HEK293 (cell line): ENCODE results near the gene KMO.

ENCODE experiments used
- CTCF ChIA-PET: fragments of 350-600 bp; formaldehyde crosslinking; extraction: SDS; loops from one replicate; lab custom pipeline; 2021; ENCODE audit warnings: antibody characterized with exemption; lab: Yijun Ruan, JAX
- POLR2A ChIA-PET: fragments of 300-600 bp; formaldehyde crosslinking; extraction: SDS; loops from one replicate; lab custom pipeline; 2020; ENCODE audit warnings: antibody characterized with exemption, inconsistent platforms; lab: Yijun Ruan, JAX
- H3K27ac ChIP-seq: fragments of 200-500 bp; sonication (Bioruptor generic); 2 replicates; pipeline ENCODE4 v1.5.1; 2014; ENCODE audit warnings: low read depth, low read length, control low read depth, inconsistent platforms; ENCODE audit errors: extremely low read depth
- H3K36me3 ChIP-seq, 2 experiments: fragments of 200-500 bp in 1 of 2; sonication (Bioruptor generic) in 1 of 2; 1 replicate in 1 of 2; 2 replicates in 1 of 2; pipeline ENCODE4 v1.5.1; 2014 to 2017; ENCODE audit warnings: inconsistent platforms in 2 of 2, low read length in 2 of 2; ENCODE audit not compliant: control insufficient read depth in 2 of 2, insufficient read depth in 1 of 2
- H3K4me1 ChIP-seq: fragments of 200-500 bp; sonication (Bioruptor generic); 2 replicates; pipeline ENCODE4 v1.5.1; 2014; ENCODE audit warnings: mild to moderate bottlenecking, low read length, inconsistent platforms; ENCODE audit not compliant: control insufficient read depth, insufficient read depth
- H3K4me3 ChIP-seq: 2 replicates; pipeline ENCODE4 v1.5.1; 2011; ENCODE audit warnings: low read depth, mild to moderate bottlenecking, control low read depth, low read length, moderate library complexity
- H3K9me3 ChIP-seq: fragments of 200-500 bp; sonication (Bioruptor generic); 2 replicates; pipeline ENCODE4 v1.5.1; 2014; ENCODE audit warnings: low read depth, low read length, inconsistent platforms; ENCODE audit not compliant: control insufficient read depth, insufficient read depth
- AEBP2 ChIP-seq: fragments of 450-650 bp; formaldehyde crosslinking; IDR thresholded peaks from 2 replicates; pipeline ENCODE4 v1.5.1; 2016; ENCODE audit warnings: missing biosample characterization, missing genetic modification characterization, borderline replicate concordance
- CTCF ChIP-seq: fragments of 450-650 bp; formaldehyde crosslinking; IDR thresholded peaks from 2 replicates; pipeline ENCODE4 v1.5.1; 2016; ENCODE audit warnings: missing biosample characterization, missing genetic modification characterization
- IKZF3 ChIP-seq: fragments of 450-650 bp; IDR thresholded peaks from 2 replicates; pipeline ENCODE4 v1.5.0; 2018; ENCODE audit warnings: missing biosample characterization, mild to moderate bottlenecking, missing genetic modification characterization, moderate library complexity
- KLF1 ChIP-seq: fragments of 450-650 bp; formaldehyde crosslinking; IDR thresholded peaks from 2 replicates; pipeline ENCODE4 v1.5.1; 2016; ENCODE audit warnings: missing biosample characterization, missing genetic modification characterization
- KLF17 ChIP-seq: fragments of 450-650 bp; formaldehyde crosslinking; IDR thresholded peaks from 2 replicates; pipeline ENCODE4 v1.5.1; 2016; ENCODE audit warnings: missing biosample characterization, missing genetic modification characterization
- ZBTB10 ChIP-seq: fragments of 450-650 bp; formaldehyde crosslinking; IDR thresholded peaks from 2 replicates; pipeline ENCODE4 v1.5.1; 2016; ENCODE audit warnings: missing biosample characterization, missing genetic modification characterization
- ZBTB20 ChIP-seq: fragments of 450-650 bp; formaldehyde crosslinking; IDR thresholded peaks from 2 replicates; pipeline ENCODE4 v1.5.1; 2016; ENCODE audit warnings: missing biosample characterization, missing genetic modification characterization
- ZBTB7A ChIP-seq: fragments of 450-650 bp; formaldehyde crosslinking; IDR thresholded peaks from 2 replicates; pipeline ENCODE4 v1.5.1; 2016; ENCODE audit warnings: low read depth, missing biosample characterization, missing genetic modification characterization
- ZNF10 ChIP-seq: fragments of 450-650 bp; formaldehyde crosslinking; IDR thresholded peaks from 2 replicates; pipeline ENCODE4 v1.5.1; 2017; ENCODE audit warnings: missing biosample characterization, missing genetic modification characterization
- ZNF133 ChIP-seq: fragments of 450-650 bp; formaldehyde crosslinking; IDR thresholded peaks from 2 replicates; pipeline ENCODE4 v1.5.1; 2016; ENCODE audit warnings: missing biosample characterization, missing genetic modification characterization
- ZNF146 ChIP-seq: fragments of 450-650 bp; formaldehyde crosslinking; IDR thresholded peaks from 2 replicates; pipeline ENCODE4 v1.5.1; 2016; ENCODE audit warnings: missing biosample characterization, missing genetic modification characterization
- ZNF26 ChIP-seq: fragments of 450-650 bp; formaldehyde crosslinking; IDR thresholded peaks from 2 replicates; pipeline ENCODE4 v1.5.1; 2016; ENCODE audit warnings: missing biosample characterization, missing genetic modification characterization
- ZNF324 ChIP-seq: fragments of 450-650 bp; formaldehyde crosslinking; IDR thresholded peaks from 2 replicates; pipeline ENCODE4 v1.5.1; 2016; ENCODE audit warnings: missing biosample characterization, missing genetic modification characterization
- ZNF416 ChIP-seq: fragments of 450-650 bp; formaldehyde crosslinking; IDR thresholded peaks from 2 replicates; pipeline ENCODE4 v1.5.1; 2016; ENCODE audit warnings: missing biosample characterization, missing genetic modification characterization
- ZNF433 ChIP-seq: fragments of 450-650 bp; formaldehyde crosslinking; IDR thresholded peaks from 2 replicates; pipeline ENCODE4 v1.5.1; 2016; ENCODE audit warnings: missing biosample characterization, missing genetic modification characterization, low read depth
- ZNF48 ChIP-seq: fragments of 450-650 bp; formaldehyde crosslinking; IDR thresholded peaks from 2 replicates; pipeline ENCODE4 v1.5.1; 2016; ENCODE audit warnings: missing biosample characterization, missing genetic modification characterization
- ZNF560 ChIP-seq: fragments of 450-650 bp; formaldehyde crosslinking; IDR thresholded peaks from 2 replicates; pipeline ENCODE4 v1.5.1; 2017; ENCODE audit warnings: missing biosample characterization, missing genetic modification characterization, borderline replicate concordance
- ZNF561 ChIP-seq: fragments of 450-650 bp; IDR thresholded peaks from 2 replicates; pipeline ENCODE4 v1.5.1; 2018; ENCODE audit warnings: missing biosample characterization, missing genetic modification characterization, borderline replicate concordance
- ZNF596 ChIP-seq: fragments of 450-650 bp; IDR thresholded peaks from 2 replicates; pipeline ENCODE4 v1.5.0; 2018; ENCODE audit warnings: missing biosample characterization, mild to moderate bottlenecking, missing genetic modification characterization, moderate library complexity
- ZNF624 ChIP-seq: fragments of 450-650 bp; formaldehyde crosslinking; IDR thresholded peaks from 2 replicates; pipeline ENCODE4 v1.5.1; 2017; ENCODE audit warnings: missing biosample characterization, missing genetic modification characterization
- ZNF660 ChIP-seq: fragments of 450-650 bp; IDR thresholded peaks from 2 replicates; pipeline ENCODE4 v1.5.1; 2018; ENCODE audit warnings: missing biosample characterization, mild to moderate bottlenecking, missing genetic modification characterization
- ZNF747 ChIP-seq: fragments of 450-650 bp; formaldehyde crosslinking; IDR thresholded peaks from 2 replicates; pipeline ENCODE4 v1.5.1; 2016; ENCODE audit warnings: missing biosample characterization, missing genetic modification characterization
- ZNF776 ChIP-seq: fragments of 450-650 bp; formaldehyde crosslinking; IDR thresholded peaks from 2 replicates; pipeline ENCODE4 v1.5.0; 2017; ENCODE audit warnings: missing biosample characterization, missing genetic modification characterization, borderline replicate concordance
- ZNF777 ChIP-seq: fragments of 450-650 bp; formaldehyde crosslinking; IDR thresholded peaks from 2 replicates; pipeline ENCODE4 v1.5.1; 2017; ENCODE audit warnings: missing biosample characterization, missing genetic modification characterization, borderline replicate concordance
- ZNF843 ChIP-seq: fragments of 450-650 bp; formaldehyde crosslinking; IDR thresholded peaks from 2 replicates; pipeline ENCODE4 v1.5.1; 2016; ENCODE audit warnings: missing biosample characterization, missing genetic modification characterization
- ZSCAN16 ChIP-seq: fragments of 450-650 bp; formaldehyde crosslinking; IDR thresholded peaks from 2 replicates; pipeline ENCODE4 v1.5.1; 2016; ENCODE audit warnings: missing biosample characterization, missing genetic modification characterization
- ZSCAN5A ChIP-seq: fragments of 450-650 bp; formaldehyde crosslinking; IDR thresholded peaks from 2 replicates; pipeline ENCODE4 v1.5.1; 2016; ENCODE audit warnings: missing biosample characterization, missing genetic modification characterization

The KMO gene

GRCh38 chr1:241574154-241574553, 42.0 kb downstream of the KMO start (continued):
- TF ChIP-seq ZNF776 (tag by site-specific recombination): no peak
- no peak for TF ChIP-seq ZNF48 (tag by site-specific recombination)
- TF ChIP-seq ZNF324 (tag by site-specific recombination): no peak

GRCh38 chr1:241579434-241579833, 47.3 kb downstream of the KMO start:
- ChIA-PET POLR2A (no interaction called here), CTCF (no interaction called here)
- Histone ChIP-seq H3K36me3 (no peaks in the 10 kb centered on the region), H3K4me1 (no peaks in the 10 kb centered on the region), H3K4me3 (no peak overlapping the region), H3K9me3 (no peaks in the 10 kb centered on the region), H3K27ac (no peak overlapping the region)
- TF ChIP-seq ZBTB7A (tag by site-specific recombination): no peak
- TF ChIP-seq ZNF561 (tag by site-specific recombination): no peak
- TF ChIP-seq ZNF26 (tag by site-specific recombination): no peak
- TF ChIP-seq ZBTB20 (tag by site-specific recombination): no peak
- no peak for TF ChIP-seq IKZF3
- no peak for TF ChIP-seq ZNF433 (tag by site-specific recombination)
- TF ChIP-seq ZSCAN5A (tag by site-specific recombination): no peak
- no peak for TF ChIP-seq CTCF (tag by site-specific recombination)
- no peak for TF ChIP-seq ZNF10 (tag by site-specific recombination)
- no peak for TF ChIP-seq ZNF843 (tag by site-specific recombination)
- no peak for TF ChIP-seq ZNF596 (tag by site-specific recombination)
- TF ChIP-seq ZSCAN16 (tag by site-specific recombination): no peak
- TF ChIP-seq ZNF133 (tag by site-specific recombination): no peak
- no peak for TF ChIP-seq ZNF660
- TF ChIP-seq ZNF624 (tag by site-specific recombination): no peak
- TF ChIP-seq ZNF777 (tag by site-specific recombination): no peak
- no peak for TF ChIP-seq ZNF747
- TF ChIP-seq ZNF146 (tag by site-specific recombination): no peak
- no peak for TF ChIP-seq ZNF416 (tag by site-specific recombination)
- TF ChIP-seq ZNF560: no peak
- TF ChIP-seq, all 188 proteins: peak for 0

GRCh38 chr1:241582921-241583321, 50.7 kb downstream of the KMO start:
- Histone ChIP-seq H3K27ac (no peak overlapping the region), H3K36me3 (no peaks in the 10 kb centered on the region), H3K9me3 (no peaks in the 10 kb centered on the region), H3K4me1 (no peaks in the 10 kb centered on the region), H3K4me3 (no peak overlapping the region)
- ChIA-PET POLR2A (no interaction called here), CTCF (no interaction called here)
- TF ChIP-seq KLF17: no peak
- TF ChIP-seq AEBP2 (tag by site-specific recombination): no peak
- no peak for TF ChIP-seq KLF1
- TF ChIP-seq ZBTB10 (tag by site-specific recombination): no peak
